ENCODE results near the gene ANTKMT. TPM values are rescaled to one million over a fixed set of nuclear protein-coding genes. Genes with fewer than 3 reads are reported as not detected.

ANTKMT gene
- total and polyA plus RNA-seq, 2 donors (not counting 1 experiment from before 2014, with no cell fraction given) = 4.5 to 31.5 TPM

- H4K20me1 ChIP-seq (ENCODE audit: control insufficient read depth, extremely low read depth, insufficient read depth, low read length) = no peaks in the 10 kb centered on the region
- H3K9me3 ChIP-seq (ENCODE audit: control insufficient read depth, insufficient read depth, low read depth, low read length) = no peaks in the 10 kb centered on the region
- no peak for DNase-seq (ENCODE audit: low read depth in 2 of 2)
- H3K9ac ChIP-seq (ENCODE audit: insufficient read depth, low read length) = peak overlapping the region; percentile 75
- H3K27me3 ChIP-seq (ENCODE audit: control insufficient read depth, insufficient read depth, low read length) = no peaks in the 10 kb centered on the region
- peak overlapping the region; percentile 67 for H3K4me2 ChIP-seq (ENCODE audit: extremely low read depth, insufficient read depth, low read length)
- H3K36me3 ChIP-seq (ENCODE audit: control insufficient read depth, insufficient read depth, low read length) = peaks cover 2% of the 10 kb centered on the region
- peak overlapping the region; percentile 63 to 88 (median 76) for H3K4me3 ChIP-seq (replicated peaks in 1 of 4; ENCODE audit: control extremely low read depth in 1 of 4, insufficient read depth in 1 of 4, low read depth in 3 of 4, low read length in 4 of 4)
- TF ChIP-seq EZH2 (IDR thresholded peaks at IDR 0.05; ENCODE audit: low read length, missing control alignments) = no peak
- peak; percentile 7 to 14 for TF ChIP-seq CTCF (conservative IDR thresholded peaks at IDR 0.05 in 1 of 2, IDR thresholded peaks at IDR 0.05 in 1 of 2; ENCODE audit: low read depth in 1 of 2, low read length in 2 of 2)
- H2AFZ ChIP-seq (ENCODE audit: low read length) = no peak overlapping the region
- peaks cover 11% of the 10 kb centered on the region for H3K4me1 ChIP-seq (ENCODE audit: control insufficient read depth, extremely low read depth, insufficient read depth, low read length)
- H3K79me2 ChIP-seq (ENCODE audit: control insufficient read depth, insufficient read depth, low read length) = no peaks in the 10 kb centered on the region
- H3K27ac ChIP-seq (ENCODE audit: insufficient read depth, low read length) = peak overlapping the region; percentile 74
Measured at GRCh38 chr16:719815-720446, 1.0 kb upstream of the ANTKMT start.

GRCh38 chr16:720447-720989, 428 bp upstream of the ANTKMT start:
- peak overlapping the region; percentile 76 for H2AFZ ChIP-seq (ENCODE audit: low read length)
- H3K9ac ChIP-seq (ENCODE audit: insufficient read depth, low read length) = peak overlapping the region; percentile 75
- H3K79me2 ChIP-seq (ENCODE audit: control insufficient read depth, insufficient read depth, low read length) = no peaks in the 10 kb centered on the region
- H3K27ac ChIP-seq (ENCODE audit: insufficient read depth, low read length) = peak overlapping the region; percentile 74
- DNase-seq (ENCODE audit: low read depth in 2 of 2) = peak; percentile 59 to 73
- no peaks in the 10 kb centered on the region for H3K9me3 ChIP-seq (ENCODE audit: control insufficient read depth, insufficient read depth, low read depth, low read length)
- peak in 1 of 2 donors; percentile 27 for TF ChIP-seq CTCF (conservative IDR thresholded peaks at IDR 0.05 in 1 of 2, IDR thresholded peaks at IDR 0.05 in 1 of 2; ENCODE audit: low read depth in 1 of 2, low read length in 2 of 2)
- no peak for TF ChIP-seq EZH2 (IDR thresholded peaks at IDR 0.05; ENCODE audit: low read length, missing control alignments)
- H4K20me1 ChIP-seq (ENCODE audit: control insufficient read depth, extremely low read depth, insufficient read depth, low read length) = no peaks in the 10 kb centered on the region
- peak overlapping the region; percentile 63 to 88 (median 76) for H3K4me3 ChIP-seq (replicated peaks in 1 of 4; ENCODE audit: control extremely low read depth in 1 of 4, insufficient read depth in 1 of 4, low read depth in 3 of 4, low read length in 4 of 4)
- no peaks in the 10 kb centered on the region for H3K27me3 ChIP-seq (ENCODE audit: control insufficient read depth, insufficient read depth, low read length)
- H3K4me2 ChIP-seq (ENCODE audit: extremely low read depth, insufficient read depth, low read length) = peak overlapping the region; percentile 67
- peaks cover 2% of the 10 kb centered on the region for H3K36me3 ChIP-seq (ENCODE audit: control insufficient read depth, insufficient read depth, low read length)
- peaks cover 11% of the 10 kb centered on the region for H3K4me1 ChIP-seq (ENCODE audit: control insufficient read depth, extremely low read depth, insufficient read depth, low read length)

GRCh38 chr16:721765-722540, 1.0 kb downstream of the ANTKMT start:
- no peaks in the 10 kb centered on the region for H3K79me2 ChIP-seq (ENCODE audit: control insufficient read depth, insufficient read depth, low read length)
- no peaks in the 10 kb centered on the region for H3K27me3 ChIP-seq (ENCODE audit: control insufficient read depth, insufficient read depth, low read length)
- no peak overlapping the region for H3K27ac ChIP-seq (ENCODE audit: insufficient read depth, low read length)
- H4K20me1 ChIP-seq (ENCODE audit: control insufficient read depth, extremely low read depth, insufficient read depth, low read length) = no peaks in the 10 kb centered on the region
- TF ChIP-seq CTCF (conservative IDR thresholded peaks at IDR 0.05 in 1 of 2, IDR thresholded peaks at IDR 0.05 in 1 of 2; ENCODE audit: low read depth in 1 of 2, low read length in 2 of 2) (no peak), EZH2 (IDR thresholded peaks at IDR 0.05; ENCODE audit: low read length, missing control alignments) (no peak)
- H2AFZ ChIP-seq (ENCODE audit: low read length) = no peak overlapping the region
- peaks cover 2% of the 10 kb centered on the region for H3K36me3 ChIP-seq (ENCODE audit: control insufficient read depth, insufficient read depth, low read length)
- no peaks in the 10 kb centered on the region for H3K9me3 ChIP-seq (ENCODE audit: control insufficient read depth, insufficient read depth, low read depth, low read length)
- no peak overlapping the region for H3K9ac ChIP-seq (ENCODE audit: insufficient read depth, low read length)
- H3K4me3 ChIP-seq (replicated peaks in 1 of 4; ENCODE audit: control extremely low read depth in 1 of 4, insufficient read depth in 1 of 4, low read depth in 3 of 4, low read length in 4 of 4) = peak overlapping the region in 3 of 4 experiments; percentile 71 to 88 (median 80)
- peaks cover 9% of the 10 kb centered on the region for H3K4me1 ChIP-seq (ENCODE audit: control insufficient read depth, extremely low read depth, insufficient read depth, low read length)
- H3K4me2 ChIP-seq (ENCODE audit: extremely low read depth, insufficient read depth, low read length) = peak overlapping the region; percentile 75
- DNase-seq (ENCODE audit: low read depth in 2 of 2) = no peak

Data from fibroblast of lung (primary cell).